ENCODE data around the gene APOL1. TPM values are rescaled to one million over a fixed set of nuclear protein-coding genes. Genes with fewer than 3 reads are reported as not detected.

Gene APOL1
- total and polyA plus RNA-seq, 2 donors (not counting 1 experiment from before 2014, with no cell fraction given) = 40.0 to 80.3 TPM

- no peaks in the 10 kb centered on the region for H3K36me3 ChIP-seq (ENCODE audit: control insufficient read depth, insufficient read depth, low read length)
- no peaks in the 10 kb centered on the region for H3K79me2 ChIP-seq (ENCODE audit: control insufficient read depth, insufficient read depth, low read length)
- TF ChIP-seq CTCF (conservative IDR thresholded peaks at IDR 0.05 in 1 of 2, IDR thresholded peaks at IDR 0.05 in 1 of 2; ENCODE audit: low read depth in 1 of 2, low read length in 2 of 2) = no peak
- TF ChIP-seq EZH2 (IDR thresholded peaks at IDR 0.05; ENCODE audit: low read length, missing control alignments) = no peak
- H3K27ac ChIP-seq (ENCODE audit: insufficient read depth, low read length) = no peak overlapping the region
- DNase-seq (ENCODE audit: low read depth in 2 of 2) = no peak
- no peaks in the 10 kb centered on the region for H3K9me3 ChIP-seq (ENCODE audit: control insufficient read depth, insufficient read depth, low read depth, low read length)
- no peak overlapping the region for H3K4me2 ChIP-seq (ENCODE audit: extremely low read depth, insufficient read depth, low read length)
- H2AFZ ChIP-seq (ENCODE audit: low read length) = no peak overlapping the region
- no peak overlapping the region for H3K9ac ChIP-seq (ENCODE audit: insufficient read depth, low read length)
- H4K20me1 ChIP-seq (ENCODE audit: control insufficient read depth, extremely low read depth, insufficient read depth, low read length) = no peaks in the 10 kb centered on the region
- peaks cover 25% of the 10 kb centered on the region for H3K27me3 ChIP-seq (ENCODE audit: control insufficient read depth, insufficient read depth, low read length)
- H3K4me3 ChIP-seq (replicated peaks in 1 of 4; ENCODE audit: control extremely low read depth in 1 of 4, insufficient read depth in 1 of 4, low read depth in 3 of 4, low read length in 4 of 4) = no peak overlapping the region
- H3K4me1 ChIP-seq (ENCODE audit: control insufficient read depth, extremely low read depth, insufficient read depth, low read length) = no peaks in the 10 kb centered on the region
Observed at GRCh38 chr22:36210224-36210623, 42.7 kb upstream of the APOL1 start.

DNA sequence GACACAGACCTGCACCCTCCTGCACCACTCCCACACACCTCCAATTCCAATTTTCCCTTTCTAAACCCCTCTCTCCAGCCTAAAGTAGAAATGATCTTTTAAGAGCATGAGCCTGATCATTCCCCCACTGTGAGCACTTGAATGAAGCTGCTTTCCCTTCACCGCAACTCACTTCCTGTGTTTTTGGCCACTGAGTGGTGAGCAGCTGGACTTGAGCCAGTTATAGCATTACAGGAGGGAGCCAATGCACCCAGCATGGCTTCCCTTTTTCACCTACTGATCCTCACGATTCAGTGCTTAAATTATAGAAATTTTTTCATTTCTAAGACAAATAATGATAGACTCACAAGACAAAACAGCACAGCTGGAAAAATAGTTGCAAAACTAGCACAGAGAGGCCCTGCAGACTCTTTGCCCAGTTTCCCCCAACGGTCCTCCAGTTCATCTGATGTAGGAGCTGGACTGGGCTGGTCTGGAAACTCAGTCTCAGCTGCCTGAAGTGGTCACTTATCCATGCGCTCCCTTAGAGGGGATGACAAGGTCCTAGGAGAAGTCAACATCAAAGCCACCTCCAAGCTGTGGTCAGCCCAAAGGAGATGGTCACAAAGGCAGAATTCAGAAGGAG is 41.6 kb upstream of the APOL1 start:
- no peak overlapping the region for H3K4me2 ChIP-seq (ENCODE audit: extremely low read depth, insufficient read depth, low read length)
- H2AFZ ChIP-seq (ENCODE audit: low read length) = no peak overlapping the region
- H3K79me2 ChIP-seq (ENCODE audit: control insufficient read depth, insufficient read depth, low read length) = no peaks in the 10 kb centered on the region
- no peaks in the 10 kb centered on the region for H3K4me1 ChIP-seq (ENCODE audit: control insufficient read depth, extremely low read depth, insufficient read depth, low read length)
- no peak for TF ChIP-seq EZH2 (IDR thresholded peaks at IDR 0.05; ENCODE audit: low read length, missing control alignments)
- TF ChIP-seq CTCF (conservative IDR thresholded peaks at IDR 0.05 in 1 of 2, IDR thresholded peaks at IDR 0.05 in 1 of 2; ENCODE audit: low read depth in 1 of 2, low read length in 2 of 2) = no peak
- no peaks in the 10 kb centered on the region for H4K20me1 ChIP-seq (ENCODE audit: control insufficient read depth, extremely low read depth, insufficient read depth, low read length)
- H3K27ac ChIP-seq (ENCODE audit: insufficient read depth, low read length) = no peak overlapping the region
- H3K36me3 ChIP-seq (ENCODE audit: control insufficient read depth, insufficient read depth, low read length) = no peaks in the 10 kb centered on the region
- no peak overlapping the region for H3K4me3 ChIP-seq (replicated peaks in 1 of 4; ENCODE audit: control extremely low read depth in 1 of 4, insufficient read depth in 1 of 4, low read depth in 3 of 4, low read length in 4 of 4)
- H3K9me3 ChIP-seq (ENCODE audit: control insufficient read depth, insufficient read depth, low read depth, low read length) = no peaks in the 10 kb centered on the region
- peak; percentile 43 to 73 for DNase-seq (ENCODE audit: low read depth in 2 of 2)
- no peak overlapping the region for H3K9ac ChIP-seq (ENCODE audit: insufficient read depth, low read length)
- H3K27me3 ChIP-seq (ENCODE audit: control insufficient read depth, insufficient read depth, low read length) = peaks cover 27% of the 10 kb centered on the region

DNA sequence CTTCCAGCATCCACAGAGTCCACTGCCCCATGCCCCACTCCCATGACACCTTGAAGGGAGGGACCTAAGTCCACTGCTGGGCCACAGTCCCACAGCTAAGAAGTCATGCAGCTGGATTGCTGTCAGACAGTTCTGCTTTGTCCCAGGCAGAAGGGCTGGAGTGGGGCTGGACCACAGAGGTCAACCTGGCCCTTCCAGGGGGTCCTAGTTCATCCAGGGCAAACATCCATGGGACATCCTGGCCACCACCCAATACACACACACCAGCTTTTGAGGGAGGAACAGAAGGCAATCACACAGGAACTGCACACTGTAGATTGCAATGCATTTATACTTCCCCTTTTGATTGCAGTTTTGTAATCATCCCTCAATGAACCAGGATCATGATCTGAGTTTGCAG is 40.0 kb upstream of the APOL1 start:
- DNase-seq (ENCODE audit: low read depth in 2 of 2) = no peak
- no peak overlapping the region for H3K9ac ChIP-seq (ENCODE audit: insufficient read depth, low read length)
- H3K4me2 ChIP-seq (ENCODE audit: extremely low read depth, insufficient read depth, low read length) = no peak overlapping the region
- H3K4me1 ChIP-seq (ENCODE audit: control insufficient read depth, extremely low read depth, insufficient read depth, low read length) = no peaks in the 10 kb centered on the region
- H4K20me1 ChIP-seq (ENCODE audit: control insufficient read depth, extremely low read depth, insufficient read depth, low read length) = no peaks in the 10 kb centered on the region
- no peak overlapping the region for H3K4me3 ChIP-seq (replicated peaks in 1 of 4; ENCODE audit: control extremely low read depth in 1 of 4, insufficient read depth in 1 of 4, low read depth in 3 of 4, low read length in 4 of 4)
- no peak overlapping the region for H2AFZ ChIP-seq (ENCODE audit: low read length)
- no peak overlapping the region for H3K27ac ChIP-seq (ENCODE audit: insufficient read depth, low read length)
- no peak for TF ChIP-seq CTCF (conservative IDR thresholded peaks at IDR 0.05 in 1 of 2, IDR thresholded peaks at IDR 0.05 in 1 of 2; ENCODE audit: low read depth in 1 of 2, low read length in 2 of 2)
- no peak for TF ChIP-seq EZH2 (IDR thresholded peaks at IDR 0.05; ENCODE audit: low read length, missing control alignments)
- H3K27me3 ChIP-seq (ENCODE audit: control insufficient read depth, insufficient read depth, low read length) = peaks cover 31% of the 10 kb centered on the region
- H3K36me3 ChIP-seq (ENCODE audit: control insufficient read depth, insufficient read depth, low read length) = no peaks in the 10 kb centered on the region
- no peaks in the 10 kb centered on the region for H3K9me3 ChIP-seq (ENCODE audit: control insufficient read depth, insufficient read depth, low read depth, low read length)
- no peaks in the 10 kb centered on the region for H3K79me2 ChIP-seq (ENCODE audit: control insufficient read depth, insufficient read depth, low read length)
